ENCODE measurements around the gene SPRED1.

- TF ChIP-seq POLR2A (IDR thresholded peaks at IDR 0.05): no peak
- TF ChIP-seq CTCF (IDR thresholded peaks at IDR 0.05 in 4 of 5, conservative IDR thresholded peaks at IDR 0.05 in 1 of 5): no peak
These were observed 21.2 kb upstream of the SPRED1 start for GRCh38 chr15:38231436-38231835.

Data from gastrocnemius medialis (tissue), 4 donors.